HG03565 (cell line): ENCODE data around the gene SQSTM1.

Experiments used
- ATAC-seq: cut with Tn5 transposase; IDR thresholded peaks from one replicate; pipeline ENCODE4 v1.9.1; 2021; ENCODE audit warnings: mild to moderate bottlenecking, moderate library complexity; ENCODE audit not compliant: unreplicated experiment

Gene SQSTM1

DNA sequence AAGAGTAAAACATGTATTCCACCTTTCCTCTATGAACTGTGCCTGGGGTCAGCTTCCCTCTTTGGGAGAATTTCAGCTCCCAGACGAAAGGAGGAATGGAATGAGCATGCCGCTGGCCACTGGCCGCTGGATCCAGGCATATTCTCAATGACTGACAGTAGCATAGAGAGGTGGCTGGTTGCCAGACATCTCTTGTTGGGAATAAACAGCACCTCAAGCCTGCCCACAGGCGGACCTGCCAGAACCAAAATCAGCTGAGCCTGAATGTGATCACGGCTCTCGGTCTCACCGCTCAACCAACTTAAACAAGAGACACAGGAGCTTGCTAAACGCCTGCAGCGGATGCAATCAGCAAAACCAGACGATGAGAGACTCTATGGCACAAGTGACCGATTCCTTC lies 66.4 kb downstream of the SQSTM1 start:
- ATAC-seq = no peak
